GM19397 (cell line): ENCODE data around the gene VPS52.

Experiments
- ATAC-seq: cut with Tn5 transposase; IDR thresholded peaks from one replicate; pipeline ENCODE4 v1.9.1; 2021; ENCODE audit warnings: mild to moderate bottlenecking, moderate library complexity; ENCODE audit not compliant: unreplicated experiment

Gene VPS52

GRCh38 chr6:33271468-33272274, at the start of gene VPS52, which contains the start of gene RPS18:
VPS52 (minus strand) TSS chr6:33271876; CDS start chr6:33271675, 201 bp downstream.
RPS18 (plus strand) TSS chr6:33272075; CDS start chr6:33272120, 45 bp downstream.
- peak; percentile 76 for ATAC-seq

- no peak for ATAC-seq
Measured at GRCh38 chr6:33321227-33321626, 49.6 kb upstream of the VPS52 start.

- no peak for ATAC-seq
Measured at GRCh38 chr6:33320315-33321181, 48.9 kb upstream of the VPS52 start.

GRCh38 chr6:33319939-33320314, 48.3 kb upstream of the VPS52 start:
- ATAC-seq, result no peak

GRCh38 chr6:33318426-33319073, 46.9 kb upstream of the VPS52 start:
- ATAC-seq, result no peak

- ATAC-seq, result peak; percentile 49
Measured at GRCh38 chr6:33317669-33318425, 46.2 kb upstream of the VPS52 start, which contains the start of gene ZBTB22. ZBTB22 (minus strand) TSS chr6:33317744; CDS start chr6:33316916, 828 bp downstream.

- ATAC-seq, result no peak
Measured at GRCh38 chr6:33317419-33317668, 45.7 kb upstream of the VPS52 start.

GRCh38 chr6:33316603-33317418, 45.1 kb upstream of the VPS52 start:
- no peak for ATAC-seq

GRCh38 chr6:33315793-33316602, 44.3 kb upstream of the VPS52 start:
- ATAC-seq, result no peak

- no peak for ATAC-seq
Measured at GRCh38 chr6:33314943-33315792, 43.5 kb upstream of the VPS52 start.

- no peak for ATAC-seq
Measured at GRCh38 chr6:33314515-33314942, 42.9 kb upstream of the VPS52 start.

GRCh38 chr6:33313709-33314514, 42.2 kb upstream of the VPS52 start, which contains the start of gene TAPBP:
TAPBP (minus strand) TSS chr6:33314078; CDS start chr6:33314041, 37 bp downstream.
- ATAC-seq, result peak; percentile 35

- ATAC-seq, result peak; percentile 11
Measured at GRCh38 chr6:33313105-33313708, 41.5 kb upstream of the VPS52 start.

GRCh38 chr6:33312361-33313104, 40.9 kb upstream of the VPS52 start:
- no peak for ATAC-seq

- no peak for ATAC-seq
Measured at GRCh38 chr6:33306356-33306755, 34.7 kb upstream of the VPS52 start.

- ATAC-seq, result no peak
Measured at GRCh38 chr6:33305052-33305451, 33.4 kb upstream of the VPS52 start.
